H1 (cell line): Measurements from ENCODE around the gene CHST3. TPM values are rescaled to one million over a fixed set of nuclear protein-coding genes. Genes with fewer than 3 reads are reported as not detected.

Experiments
- CTCF ChIA-PET: fragments of 300-600 bp; sonication (Branson Sonifier 250); formaldehyde crosslinking; loops from one replicate; lab custom pipeline; 2021; ENCODE audit not compliant: partially characterized antibody; lab: Charles Lee
- POLR2A ChIA-PET: fragments of 300-600 bp; sonication (Branson Sonifier 250); formaldehyde crosslinking; loops from one replicate; lab custom pipeline; 2021; ENCODE audit warnings: inconsistent platforms; ENCODE audit not compliant: partially characterized antibody; lab: Charles Lee
- DNase-seq, 2 experiments: peaks; one replicate each; pipeline versions ENCODE4 v3.0.0 to v3.0.0-alpha.2; 2010 to 2022; ENCODE audit warnings: low spot score in 2 of 2, low read depth in 1 of 2, mixed read lengths in 1 of 2
- FAIRE-seq: peaks from 2 replicates; lab custom pipeline; 2011; peaks lifted over from hg19 to GRCh38; lab: Jason Lieb, UNC
- H2AFZ ChIP-seq: 2 replicates; pipeline ENCODE4 v1.8.1; 2012; ENCODE audit warnings: low read length, inconsistent platforms
- H2AK5ac ChIP-seq: 2 replicates; pipeline ENCODE4 v1.6.1; 2013; ENCODE audit warnings: low read depth, low read length
- H2BK120ac ChIP-seq: replicated peaks from 2 replicates; pipeline ENCODE3; 2013; ENCODE audit warnings: low read depth, low read length, inconsistent platforms
- H2BK12ac ChIP-seq: 2 replicates; pipeline ENCODE4 v1.6.1; 2013; ENCODE audit warnings: low read depth, low read length
- H2BK15ac ChIP-seq: 2 replicates; pipeline ENCODE4 v1.6.1; 2013; ENCODE audit warnings: low read length
- H2BK20ac ChIP-seq: 2 replicates; pipeline ENCODE4 v1.6.1; 2013; ENCODE audit warnings: low read length
- H2BK5ac ChIP-seq: 2 replicates; pipeline ENCODE4 v1.6.1; 2013; ENCODE audit warnings: low read depth, low read length
- H3K14ac ChIP-seq: 2 replicates; pipeline ENCODE4 v1.6.1; 2013; ENCODE audit warnings: inconsistent platforms; ENCODE audit not compliant: insufficient read length
- H3K18ac ChIP-seq: 2 replicates; pipeline ENCODE4 v1.6.1; 2013; ENCODE audit warnings: low read length; ENCODE audit errors: extremely low read depth
- H3K23ac ChIP-seq: 2 replicates; pipeline ENCODE4 v1.6.1; 2013; ENCODE audit warnings: inconsistent platforms; ENCODE audit not compliant: insufficient read length
- H3K23me2 ChIP-seq: 2 replicates; pipeline ENCODE4 v1.6.1; 2013; ENCODE audit warnings: low read depth, low read length
- H3K27ac ChIP-seq: 2 replicates; pipeline ENCODE4 v1.6.1; 2011; ENCODE audit warnings: low read depth, low read length, inconsistent platforms
- H3K27me3 ChIP-seq, 4 experiments: replicated peaks in 1 of 4; 1 replicate in 1 of 4; 2 replicates in 3 of 4; pipeline versions ENCODE4 v1.6.1 to v1.8.1; 2011 to 2013; ENCODE audit warnings: low read length in 3 of 4, mild to moderate bottlenecking in 3 of 4, inconsistent platforms in 2 of 4, mixed read lengths in 2 of 4, moderate library complexity in 1 of 4; ENCODE audit not compliant: control insufficient read depth in 3 of 4, insufficient read depth in 3 of 4; ENCODE audit errors: extremely low read depth in 1 of 4
- H3K36me3 ChIP-seq, 4 experiments: 2 replicates each; pipeline versions ENCODE4 v1.6.1 to v1.8.1; 2011 to 2013; ENCODE audit warnings: mild to moderate bottlenecking in 4 of 4, low read length in 3 of 4, moderate library complexity in 2 of 4, control low read depth in 1 of 4, inconsistent platforms in 1 of 4; ENCODE audit not compliant: insufficient read depth in 4 of 4, control insufficient read depth in 2 of 4
- H3K4ac ChIP-seq: replicated peaks from 2 replicates; pipeline ENCODE3; 2013; ENCODE audit warnings: low read length, low read depth, mixed read lengths, inconsistent platforms; ENCODE audit not compliant: insufficient read length
- H3K4me1 ChIP-seq, 4 experiments: replicated peaks in 1 of 4; 1 replicate in 1 of 4; 2 replicates in 3 of 4; pipeline versions ENCODE4 v1.6.1 to v1.8.1; 2011 to 2013; ENCODE audit warnings: low read length in 3 of 4, inconsistent platforms in 2 of 4, mixed read lengths in 1 of 4; ENCODE audit not compliant: insufficient read depth in 4 of 4, control insufficient read depth in 3 of 4
- H3K4me2 ChIP-seq, 2 experiments: 2 replicates each; pipeline versions ENCODE4 v1.6.1 to v1.8.1; 2011 to 2013; ENCODE audit warnings: low read depth in 2 of 2, low read length in 2 of 2, control low read depth in 1 of 2, inconsistent platforms in 1 of 2, mild to moderate bottlenecking in 1 of 2; ENCODE audit not compliant: insufficient read depth in 1 of 2
- H3K4me3 ChIP-seq, 4 experiments: fragments of 200-600, 300-600 bp in 1 of 4; sonication (generic), shearing (Covaris generic), sonication (Bioruptor Twin) in 1 of 4; 2 replicates each; pipeline versions ENCODE4 v1.5.1 to v1.8.1; 2011 to 2016; ENCODE audit warnings: low read length in 4 of 4, low read depth in 3 of 4, control low read depth in 2 of 4, inconsistent platforms in 2 of 4, mild to moderate bottlenecking in 2 of 4, mixed read lengths in 1 of 4, moderate library complexity in 1 of 4; ENCODE audit not compliant: insufficient read depth in 2 of 4; ENCODE audit errors: extremely low read depth in 1 of 4
- H3K56ac ChIP-seq: replicated peaks from 2 replicates; pipeline ENCODE3; 2013; ENCODE audit warnings: low read depth, mild to moderate bottlenecking, mixed read lengths, low read length, inconsistent platforms; ENCODE audit not compliant: insufficient read length
- H3K79me1 ChIP-seq: 2 replicates; pipeline ENCODE4 v1.6.1; 2013; ENCODE audit warnings: low read depth, low read length, control low read depth
- H3K79me2 ChIP-seq, 2 experiments: 2 replicates each; pipeline versions ENCODE4 v1.6.1 to v1.8.1; 2012 to 2013; ENCODE audit warnings: low read length in 2 of 2, mild to moderate bottlenecking in 2 of 2, inconsistent platforms in 1 of 2; ENCODE audit not compliant: insufficient read depth in 2 of 2, control insufficient read depth in 1 of 2
- H3K9ac ChIP-seq, 4 experiments: replicated peaks in 1 of 4; 1 replicate in 1 of 4; 2 replicates in 3 of 4; pipeline versions ENCODE4 v1.6.1 to v1.8.1; 2011 to 2013; ENCODE audit warnings: low read depth in 3 of 4, low read length in 3 of 4, control low read depth in 2 of 4, mild to moderate bottlenecking in 2 of 4, moderate library complexity in 2 of 4, inconsistent platforms in 1 of 4; ENCODE audit errors: extremely low read depth in 1 of 4
- H3K9me3 ChIP-seq, 2 experiments: 2 replicates each; pipeline versions ENCODE4 v1.6.1 to v1.8.1; 2012 to 2013; ENCODE audit warnings: mild to moderate bottlenecking in 2 of 2, moderate library complexity in 2 of 2, control low read depth in 1 of 2, inconsistent platforms in 1 of 2, low read depth in 1 of 2, low read length in 1 of 2, mixed read lengths in 1 of 2; ENCODE audit not compliant: insufficient read depth in 2 of 2
- H4K20me1 ChIP-seq, 2 experiments: replicated peaks in 1 of 2; 2 replicates each; pipeline versions ENCODE3 to v1.8.1; 2011 to 2013; ENCODE audit warnings: inconsistent platforms in 2 of 2, low read length in 2 of 2, mild to moderate bottlenecking in 1 of 2; ENCODE audit not compliant: insufficient read depth in 2 of 2, control insufficient read depth in 1 of 2
- H4K5ac ChIP-seq: 2 replicates; pipeline ENCODE4 v1.6.1; 2013; ENCODE audit warnings: low read length, low read depth, mixed read lengths, inconsistent platforms; ENCODE audit not compliant: insufficient read length
- H4K8ac ChIP-seq: 2 replicates; pipeline ENCODE4 v1.8.0; 2013; ENCODE audit warnings: mild to moderate bottlenecking, moderate library complexity, low read length, inconsistent platforms; ENCODE audit not compliant: insufficient read depth; ENCODE audit errors: extremely low read depth
- H4K91ac ChIP-seq: replicated peaks from 2 replicates; pipeline ENCODE3; 2013; ENCODE audit warnings: low read length, mixed read lengths, inconsistent platforms; ENCODE audit not compliant: insufficient read length
- BRCA1 ChIP-seq: IDR thresholded peaks from 2 replicates; pipeline ENCODE4 v1.6.1; 2012; ENCODE audit warnings: low read depth, low read length, improper control_type of control experiment
- CHD2 ChIP-seq: IDR thresholded peaks from 2 replicates; pipeline ENCODE4 v1.6.1; 2012; ENCODE audit warnings: low read length, improper control_type of control experiment
- POU5F1 ChIP-seq: IDR thresholded peaks from 2 replicates; pipeline ENCODE4 v1.6.1; 2011; ENCODE audit warnings: low read depth, mild to moderate bottlenecking, low read length, moderate library complexity
- SRF ChIP-seq: IDR thresholded peaks from 2 replicates; pipeline ENCODE4 v1.6.1; 2011; ENCODE audit warnings: mild to moderate bottlenecking, low read depth, low read length, moderate library complexity
- ZNF274 ChIP-seq: IDR thresholded peaks from 2 replicates; pipeline ENCODE4 v1.7.0; 2012; ENCODE audit warnings: low read length, borderline replicate concordance; ENCODE audit errors: extremely low read depth
- WGBS, 2 experiments: shearing (Covaris generic) in 1 of 2; methylation state at CpG; one replicate each; pipeline versions ENCODE4 v1.1.6 to v1.1.7; 2013 to 2015; ENCODE audit warnings: low lambda C conversion rate in 2 of 2, mixed read lengths in 2 of 2, inconsistent platforms in 1 of 2, low coverage in 1 of 2, missing lambda C conversion rate in 1 of 2; ENCODE audit not compliant: insufficient replicate concordance in 2 of 2, insufficient coverage in 1 of 2, insufficient read length in 1 of 2; ENCODE audit errors: extremely low coverage in 1 of 2, missing lambda C conversion rate in 1 of 2; 5-methylcytosine and 5-hydroxymethylcytosine counted together
- polyA plus RNA-seq, 7 experiments: library from polyadenylated mRNA; depleted of rRNA in 3 of 7; stranded (reverse) in 5 of 7; unstranded in 2 of 7; fragments of >200 nt in 5 of 7; fragments of 200-250 nt in 2 of 7; gene quantifications; 1 replicate in 5 of 7; 2 replicates in 1 of 7; 4 replicates in 1 of 7; pipeline versions ENCODE4 v1.2.1 to v1.2.3, GENCODE V29; 2011 to 2013; ENCODE audit warnings: missing spikeins in 2 of 7, mixed read lengths in 2 of 7
- total RNA-seq: library from RNA; stranded (reverse); fragmentation: NEBNext Ultra II Directional; extraction: Animal tissue kit (Norgen Biotek cat#: 25700); gene quantifications from 2 replicates; pipeline ENCODE4 v1.2.1, GENCODE V29; 2021

CHST3 gene
- total and polyA plus RNA-seq, 2 of the 8 experiments (the other 6 are each of a cell fraction or from before 2014, with no cell fraction given) = 2.0 to 5.8 TPM

DNA sequence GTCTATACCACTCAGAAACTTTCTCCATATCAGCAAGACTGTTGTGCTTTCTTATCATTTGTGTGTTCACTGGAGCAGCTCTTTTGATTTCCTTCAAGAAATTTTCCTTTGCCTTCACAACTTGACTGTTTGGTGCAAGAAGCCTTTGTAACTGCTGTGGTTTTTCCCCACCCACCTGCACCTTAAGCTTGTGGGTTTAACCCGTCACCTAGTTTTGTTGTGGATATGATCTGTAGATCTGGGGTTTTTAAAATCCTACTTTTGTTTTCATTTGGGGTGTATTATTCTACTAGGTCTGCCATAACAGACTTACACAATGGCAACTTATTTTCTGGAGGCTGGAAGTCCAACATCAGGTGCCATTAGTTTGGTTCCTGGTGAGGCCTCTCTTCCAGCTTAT lies 30.5 kb upstream of the CHST3 start:
- no peak overlapping the region for H3K56ac ChIP-seq
- no peak for FAIRE-seq
- no peak for TF ChIP-seq POU5F1
- TF ChIP-seq BRCA1 = no peak
- no peak for TF ChIP-seq CHD2
- no peak for TF ChIP-seq SRF
- TF ChIP-seq ZNF274 = no peak
- no peak overlapping the region for H4K8ac ChIP-seq
- DNase-seq = no peak
- no peak overlapping the region for H3K14ac ChIP-seq
- ChIA-PET POLR2A (interaction anchor here (0.6 kb wide), 1 partner anchor 159 kb away, joined by 3 read pairs; no protein-coding TSS in a partner anchor), CTCF (interaction anchor here (0.6 to 1.9 kb wide), 5 partner anchors 11 to 115 kb away, joined by 3 to 6 read pairs (median 5); no protein-coding TSS in a partner anchor)
- no peaks in the 10 kb centered on the region for H4K20me1 ChIP-seq
- no peak overlapping the region for H2BK120ac ChIP-seq
- H3K79me1 ChIP-seq = no peaks in the 10 kb centered on the region
- H3K18ac ChIP-seq = no peak overlapping the region
- H3K79me2 ChIP-seq = no peaks in the 10 kb centered on the region
- H3K27ac ChIP-seq = no peak overlapping the region
- H4K91ac ChIP-seq = no peak overlapping the region
- no peak overlapping the region for H2AK5ac ChIP-seq
- no peaks in the 10 kb centered on the region for H3K36me3 ChIP-seq
- H3K4me2 ChIP-seq = no peak overlapping the region
- no peak overlapping the region for H3K4me3 ChIP-seq
- peaks cover 0 to 2% of the 10 kb centered on the region in 2 experiments; a peak in 1 of 4 replicates for H3K9me3 ChIP-seq
- H3K9ac ChIP-seq = no peak overlapping the region
- no peaks in the 10 kb centered on the region for H3K23me2 ChIP-seq
- no peak overlapping the region for H3K4ac ChIP-seq
- H2AFZ ChIP-seq = no peak overlapping the region
- no peak overlapping the region for H2BK12ac ChIP-seq
- H3K4me1 ChIP-seq = no peaks in the 10 kb centered on the region
- H3K23ac ChIP-seq = no peak overlapping the region
- H2BK20ac ChIP-seq = no peak overlapping the region
- no peaks in the 10 kb centered on the region; a peak in 1 of 7 replicates for H3K27me3 ChIP-seq
- H4K5ac ChIP-seq = no peak overlapping the region
- no peak overlapping the region for H2BK5ac ChIP-seq
- 90% methylated on average over 1 of the region's 1 CpG; no CpG with 5 or more reads in 1 of the 2 experiments for WGBS, 2 experiments
- H2BK15ac ChIP-seq = no peak overlapping the region
